ENCODE data around the gene WWC1.
A peak's percentile ranks its signal among the peaks of the same experiment; 100 is the strongest.

The WWC1 gene

DNA sequence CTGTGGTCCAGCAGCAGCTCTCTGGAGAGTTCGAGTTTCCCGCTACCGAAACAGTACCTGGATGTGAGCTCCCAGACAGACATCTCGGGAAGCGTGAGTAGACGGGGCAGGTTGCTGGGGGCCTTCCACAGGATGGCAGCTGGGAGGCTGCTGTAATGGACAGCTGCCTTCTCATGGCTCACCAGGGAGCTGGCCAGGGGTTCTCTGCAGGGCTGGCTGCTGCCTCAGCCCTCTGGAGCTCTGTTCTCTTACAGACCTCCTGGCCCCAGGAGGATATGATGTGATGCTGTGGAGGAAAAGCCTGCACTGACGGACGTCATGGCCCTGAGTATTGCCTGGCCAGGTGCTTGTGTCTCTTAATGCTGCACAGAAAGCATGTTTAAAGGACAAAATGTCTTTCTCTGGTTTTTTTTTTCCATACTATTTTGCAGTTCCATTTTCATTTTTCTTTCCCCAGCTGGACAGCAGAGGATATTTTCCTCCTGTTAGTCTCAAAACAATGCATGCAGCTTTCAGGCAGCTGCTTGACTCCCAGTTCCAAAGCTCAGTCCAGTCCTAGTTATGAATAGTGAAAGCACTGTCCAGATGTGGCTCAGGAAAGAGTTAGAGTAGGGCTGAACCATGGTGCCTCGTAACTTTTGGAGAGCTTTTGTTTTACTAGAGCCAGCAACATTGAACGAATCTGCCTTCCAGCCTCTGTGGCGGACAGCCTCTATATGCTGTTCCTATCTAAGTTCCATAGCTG is 117.3 kb downstream of the WWC1 start:
- H3K36me3 Mint-ChIP-seq (ENCODE audit: low read depth) = no peaks in the 10 kb centered on the region
- TF ChIP-seq, protein P1, sequence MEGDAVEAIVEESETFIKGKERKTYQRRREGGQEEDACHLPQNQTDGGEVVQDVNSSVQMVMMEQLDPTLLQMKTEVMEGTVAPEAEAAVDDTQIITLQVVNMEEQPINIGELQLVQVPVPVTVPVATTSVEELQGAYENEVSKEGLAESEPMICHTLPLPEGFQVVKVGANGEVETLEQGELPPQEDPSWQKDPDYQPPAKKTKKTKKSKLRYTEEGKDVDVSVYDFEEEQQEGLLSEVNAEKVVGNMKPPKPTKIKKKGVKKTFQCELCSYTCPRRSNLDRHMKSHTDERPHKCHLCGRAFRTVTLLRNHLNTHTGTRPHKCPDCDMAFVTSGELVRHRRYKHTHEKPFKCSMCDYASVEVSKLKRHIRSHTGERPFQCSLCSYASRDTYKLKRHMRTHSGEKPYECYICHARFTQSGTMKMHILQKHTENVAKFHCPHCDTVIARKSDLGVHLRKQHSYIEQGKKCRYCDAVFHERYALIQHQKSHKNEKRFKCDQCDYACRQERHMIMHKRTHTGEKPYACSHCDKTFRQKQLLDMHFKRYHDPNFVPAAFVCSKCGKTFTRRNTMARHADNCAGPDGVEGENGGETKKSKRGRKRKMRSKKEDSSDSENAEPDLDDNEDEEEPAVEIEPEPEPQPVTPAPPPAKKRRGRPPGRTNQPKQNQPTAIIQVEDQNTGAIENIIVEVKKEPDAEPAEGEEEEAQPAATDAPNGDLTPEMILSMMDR (IDR thresholded peaks at IDR 0.05) = no peak
- H3K27ac Mint-ChIP-seq = no peak overlapping the region
- no peak for DNase-seq
- H3K4me1 Mint-ChIP-seq = peaks cover 15% of the 10 kb centered on the region
- H3K27me3 Mint-ChIP-seq (ENCODE audit: low read depth, poor library complexity) = no peaks in the 10 kb centered on the region
- no peak overlapping the region for H3K4me3 Mint-ChIP-seq
- no peaks in the 10 kb centered on the region for H3K9me3 Mint-ChIP-seq

DNA sequence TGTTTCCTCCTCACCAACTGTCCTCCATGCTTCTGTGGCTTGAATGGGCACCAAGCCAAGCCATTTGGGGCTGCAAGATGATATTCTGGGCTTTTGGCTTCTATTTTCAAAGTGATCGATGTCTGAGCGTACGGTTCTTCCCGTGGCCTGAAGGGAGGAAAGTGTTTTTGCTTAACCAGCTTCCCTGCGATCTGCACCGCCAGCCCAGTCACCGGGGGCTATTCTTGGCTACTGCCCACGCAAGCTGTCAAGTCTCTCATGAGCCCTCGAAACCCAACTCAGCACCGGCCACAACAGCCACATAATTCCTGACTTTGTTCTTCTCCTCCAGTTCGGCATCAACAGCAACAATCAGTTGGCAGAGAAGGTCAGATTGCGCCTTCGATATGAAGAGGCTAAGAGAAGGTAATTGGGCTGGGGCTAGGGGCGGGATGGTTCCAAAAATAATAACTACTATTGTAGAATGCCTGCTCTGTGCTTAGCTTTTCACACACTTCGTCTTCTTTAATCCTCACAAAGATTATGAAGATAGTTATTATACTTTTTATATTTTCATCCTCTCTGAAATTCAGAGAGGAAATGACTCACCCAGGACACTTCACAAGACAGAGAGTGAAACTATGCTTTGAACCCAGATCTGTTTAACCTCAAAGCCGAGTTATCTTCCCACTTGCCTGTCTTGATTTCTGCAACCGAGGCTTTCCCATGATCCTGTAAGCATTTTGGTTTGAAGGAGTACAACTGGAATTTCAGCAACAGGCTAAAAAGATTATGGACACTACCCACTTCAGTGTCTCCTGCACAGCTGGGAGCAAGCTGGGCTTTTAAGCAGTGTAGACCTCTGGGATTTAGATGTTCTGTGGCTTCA is 118.4 kb downstream of the WWC1 start:
- Mint-ChIP-seq H3K4me1 (peaks cover 7% of the 10 kb centered on the region), H3K36me3 (ENCODE audit: low read depth) (no peaks in the 10 kb centered on the region), H3K4me3 (no peak overlapping the region), H3K27me3 (ENCODE audit: low read depth, poor library complexity) (no peaks in the 10 kb centered on the region), H3K9me3 (no peaks in the 10 kb centered on the region), H3K27ac (peak overlapping the region; percentile 46)
- DNase-seq = no peak
- TF ChIP-seq, protein P1 (IDR thresholded peaks at IDR 0.05) = no peak

GRCh38 chr5:168411871-168412270 is 120.4 kb downstream of the WWC1 start:
- H3K4me3 Mint-ChIP-seq = no peak overlapping the region
- H3K27me3 Mint-ChIP-seq (ENCODE audit: low read depth, poor library complexity) = no peaks in the 10 kb centered on the region
- TF ChIP-seq, protein P1 (IDR thresholded peaks at IDR 0.05) = no peak
- peaks cover 4% of the 10 kb centered on the region for H3K4me1 Mint-ChIP-seq
- no peaks in the 10 kb centered on the region for H3K9me3 Mint-ChIP-seq
- no peak for DNase-seq
- H3K27ac Mint-ChIP-seq = peak overlapping the region; percentile 25
- no peaks in the 10 kb centered on the region for H3K36me3 Mint-ChIP-seq (ENCODE audit: low read depth)

GRCh38 chr5:168413062-168413461 is 121.6 kb downstream of the WWC1 start:
- H3K27me3 Mint-ChIP-seq (ENCODE audit: low read depth, poor library complexity) = no peaks in the 10 kb centered on the region
- no peak overlapping the region for H3K27ac Mint-ChIP-seq
- TF ChIP-seq, protein P1 (IDR thresholded peaks at IDR 0.05) = no peak
- DNase-seq = no peak
- H3K9me3 Mint-ChIP-seq = no peaks in the 10 kb centered on the region
- H3K36me3 Mint-ChIP-seq (ENCODE audit: low read depth) = no peaks in the 10 kb centered on the region
- H3K4me1 Mint-ChIP-seq = peaks cover 9% of the 10 kb centered on the region
- no peak overlapping the region for H3K4me3 Mint-ChIP-seq

DNA sequence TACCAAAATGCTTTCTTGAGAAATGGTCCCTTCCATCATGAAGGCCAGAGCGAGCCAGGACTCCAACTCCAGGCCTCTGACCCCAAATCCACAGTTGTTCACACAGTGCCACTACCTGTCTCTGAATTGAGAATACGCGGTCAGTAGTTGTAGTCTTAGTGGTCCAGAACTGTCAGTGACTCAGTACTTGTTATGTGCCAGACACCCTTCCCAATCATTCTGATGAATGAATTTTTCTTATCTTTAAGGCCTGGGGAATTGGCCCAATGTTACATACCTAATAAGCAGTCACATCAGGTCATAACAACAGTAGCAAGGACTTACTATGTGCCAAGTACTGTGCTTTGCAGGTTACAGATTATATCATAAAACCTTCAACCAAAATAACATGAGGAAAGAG is 122.2 kb downstream of the WWC1 start:
- Mint-ChIP-seq H3K36me3 (ENCODE audit: low read depth) (no peaks in the 10 kb centered on the region), H3K9me3 (no peaks in the 10 kb centered on the region), H3K4me3 (no peak overlapping the region), H3K4me1 (peaks cover 13% of the 10 kb centered on the region), H3K27me3 (ENCODE audit: low read depth, poor library complexity) (no peaks in the 10 kb centered on the region), H3K27ac (no peak overlapping the region)
- TF ChIP-seq, protein P1 (IDR thresholded peaks at IDR 0.05) = no peak
- no peak for DNase-seq
